RPMI8226 (cell line): ENCODE data around the gene MRTFA.
"Not testable (repeated sequence)": the region's sequence is repeated elsewhere in the genome, so short reads cannot be mapped to it uniquely, and the experiment has no call there.

Experiments used
- DNase-seq: peaks from one replicate; pipeline ENCODE4 v3.0.0-alpha.2; 2015

MRTFA gene

DNA sequence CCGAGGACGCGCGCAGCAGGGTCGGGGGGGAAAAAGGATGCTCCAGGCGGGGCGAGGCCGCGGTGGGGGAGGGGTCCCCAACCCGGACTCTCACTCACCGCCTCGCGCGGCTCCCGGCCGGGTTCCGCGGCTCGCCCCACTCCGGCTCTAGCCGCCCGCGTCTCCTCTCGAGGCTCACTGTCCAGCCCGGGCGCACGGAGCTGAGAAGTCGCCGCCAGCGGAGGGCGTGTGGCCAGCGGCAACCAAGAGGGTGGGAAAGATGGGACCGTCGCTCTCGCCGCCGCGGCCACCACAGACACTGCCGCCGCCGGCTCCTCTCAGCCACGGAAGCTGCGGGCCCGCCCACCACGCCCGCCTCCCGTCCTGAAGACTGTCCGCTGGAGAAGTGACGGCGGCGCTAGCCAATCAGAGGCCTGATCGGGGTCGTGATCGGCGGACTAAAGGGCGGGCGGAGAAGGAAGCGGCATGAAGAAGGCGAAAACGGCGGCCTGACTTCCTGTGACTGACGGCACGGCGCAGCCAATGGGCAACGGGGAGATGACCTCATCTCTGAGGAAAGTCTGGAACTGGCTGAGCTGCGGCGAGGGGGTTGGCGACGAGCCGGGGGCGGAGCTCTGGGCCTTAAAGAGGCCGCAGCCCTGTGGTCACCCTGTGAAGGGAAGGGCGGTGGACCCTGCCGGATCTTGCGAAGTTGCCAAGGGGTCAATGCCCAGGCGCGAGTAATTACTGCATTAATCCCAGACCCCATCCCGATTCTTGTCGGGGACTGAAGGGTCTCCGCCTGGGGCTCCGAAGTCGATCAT is at the start of gene MRTFA:
MRTFA (minus strand) TSS at position 340 of the 803 bp plus-strand sequence.
- DNase-seq = peak; percentile 100

DNA sequence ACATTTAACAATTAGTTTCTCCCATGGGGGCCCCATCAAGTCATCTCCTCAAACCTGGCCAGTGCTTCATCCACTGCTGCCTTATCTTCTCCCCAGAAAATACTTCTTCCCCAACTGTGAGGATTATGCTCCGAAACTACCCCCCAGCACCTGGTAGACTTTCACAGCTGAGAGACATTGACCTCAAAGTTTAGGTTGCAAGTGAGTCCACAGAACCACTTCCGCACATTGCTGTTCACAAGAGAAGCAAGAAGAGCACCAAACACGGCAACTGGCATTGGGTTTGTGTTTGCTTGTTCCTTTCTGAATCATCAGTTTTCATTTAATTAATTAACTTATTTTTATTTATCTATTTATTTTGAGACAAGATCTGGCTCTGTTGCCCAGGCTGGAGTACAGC is 48.9 kb upstream of the MRTFA start:
- DNase-seq = no peak

DNA sequence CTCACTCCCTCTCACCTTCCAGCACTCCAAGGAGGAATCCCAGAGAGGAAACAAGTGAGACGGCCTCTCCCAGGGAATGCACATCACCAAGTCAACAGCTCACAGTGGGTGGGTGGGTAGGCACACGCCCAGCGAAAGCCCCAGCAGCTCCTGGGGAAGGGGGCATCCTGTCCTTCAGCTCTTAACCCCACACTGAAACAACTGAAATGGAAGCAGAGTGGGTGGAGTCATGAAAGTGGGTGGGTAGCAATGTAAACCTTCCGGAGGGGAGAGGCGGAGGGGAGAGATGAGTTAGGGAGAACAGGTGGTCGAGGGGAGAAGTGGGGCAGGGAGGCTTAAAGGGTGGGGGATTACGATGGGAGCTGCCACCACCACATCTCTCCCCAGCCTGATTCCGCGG is 48.2 kb upstream of the MRTFA start:
- no peak for DNase-seq

DNA sequence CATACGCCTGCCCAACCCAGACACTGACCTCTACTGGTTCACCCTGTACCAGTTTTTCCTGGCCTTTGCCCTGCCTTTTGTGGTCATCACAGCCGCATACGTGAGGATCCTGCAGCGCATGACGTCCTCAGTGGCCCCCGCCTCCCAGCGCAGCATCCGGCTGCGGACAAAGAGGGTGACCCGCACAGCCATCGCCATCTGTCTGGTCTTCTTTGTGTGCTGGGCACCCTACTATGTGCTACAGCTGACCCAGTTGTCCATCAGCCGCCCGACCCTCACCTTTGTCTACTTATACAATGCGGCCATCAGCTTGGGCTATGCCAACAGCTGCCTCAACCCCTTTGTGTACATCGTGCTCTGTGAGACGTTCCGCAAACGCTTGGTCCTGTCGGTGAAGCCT is 44.9 kb upstream of the MRTFA start:
- no peak for DNase-seq

DNA sequence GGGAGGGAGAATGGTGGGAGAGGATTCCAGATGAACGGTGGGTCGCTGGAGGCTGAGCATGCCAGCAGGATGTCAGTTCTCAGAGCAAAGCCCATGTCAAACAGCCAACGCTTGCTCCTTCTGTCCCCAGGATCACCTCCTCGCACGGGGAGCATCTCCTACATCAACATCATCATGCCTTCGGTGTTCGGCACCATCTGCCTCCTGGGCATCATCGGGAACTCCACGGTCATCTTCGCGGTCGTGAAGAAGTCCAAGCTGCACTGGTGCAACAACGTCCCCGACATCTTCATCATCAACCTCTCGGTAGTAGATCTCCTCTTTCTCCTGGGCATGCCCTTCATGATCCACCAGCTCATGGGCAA is 44.3 kb upstream of the MRTFA start:
- DNase-seq = no peak

DNA sequence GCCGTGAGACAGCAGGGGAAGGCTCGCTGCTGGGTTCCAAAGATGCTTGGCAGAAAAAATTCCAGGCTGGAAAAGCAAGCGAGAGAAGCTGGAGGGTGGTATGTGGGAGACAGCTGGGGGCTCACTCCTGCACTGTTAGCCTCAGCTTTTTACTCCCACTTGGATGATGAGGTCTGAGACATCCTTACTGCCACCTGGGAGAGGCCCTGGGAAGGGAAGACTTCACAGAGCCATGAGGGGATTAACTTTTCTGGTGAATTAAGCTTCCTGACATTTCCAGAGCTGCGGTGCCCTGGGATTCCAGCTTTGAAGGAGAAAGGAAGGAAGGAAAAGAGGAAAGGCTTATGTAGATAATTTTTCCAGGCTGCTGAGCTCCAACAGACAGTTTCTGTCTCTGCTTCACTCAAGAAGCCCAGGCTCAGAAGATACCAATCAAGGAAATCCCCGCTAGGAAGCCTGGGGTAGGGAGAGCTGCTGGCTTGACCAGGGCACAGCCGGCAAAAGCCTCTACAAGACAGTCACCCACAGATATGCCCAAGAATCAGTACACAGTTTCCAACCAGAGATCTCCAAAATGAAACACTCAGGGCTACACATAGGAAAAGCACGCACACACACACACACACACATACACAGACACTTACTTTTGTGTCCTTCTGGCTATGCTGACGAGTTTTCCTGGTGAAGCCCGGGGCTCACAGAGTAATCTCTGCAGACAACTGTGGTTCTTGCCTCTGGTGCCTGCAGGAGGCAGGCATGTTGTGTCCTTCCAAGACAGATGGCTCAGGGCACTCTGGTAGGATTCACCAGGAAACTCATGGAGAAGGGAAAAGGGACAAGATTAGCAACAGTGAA is 43.7 kb upstream of the MRTFA start:
- no peak for DNase-seq

DNA sequence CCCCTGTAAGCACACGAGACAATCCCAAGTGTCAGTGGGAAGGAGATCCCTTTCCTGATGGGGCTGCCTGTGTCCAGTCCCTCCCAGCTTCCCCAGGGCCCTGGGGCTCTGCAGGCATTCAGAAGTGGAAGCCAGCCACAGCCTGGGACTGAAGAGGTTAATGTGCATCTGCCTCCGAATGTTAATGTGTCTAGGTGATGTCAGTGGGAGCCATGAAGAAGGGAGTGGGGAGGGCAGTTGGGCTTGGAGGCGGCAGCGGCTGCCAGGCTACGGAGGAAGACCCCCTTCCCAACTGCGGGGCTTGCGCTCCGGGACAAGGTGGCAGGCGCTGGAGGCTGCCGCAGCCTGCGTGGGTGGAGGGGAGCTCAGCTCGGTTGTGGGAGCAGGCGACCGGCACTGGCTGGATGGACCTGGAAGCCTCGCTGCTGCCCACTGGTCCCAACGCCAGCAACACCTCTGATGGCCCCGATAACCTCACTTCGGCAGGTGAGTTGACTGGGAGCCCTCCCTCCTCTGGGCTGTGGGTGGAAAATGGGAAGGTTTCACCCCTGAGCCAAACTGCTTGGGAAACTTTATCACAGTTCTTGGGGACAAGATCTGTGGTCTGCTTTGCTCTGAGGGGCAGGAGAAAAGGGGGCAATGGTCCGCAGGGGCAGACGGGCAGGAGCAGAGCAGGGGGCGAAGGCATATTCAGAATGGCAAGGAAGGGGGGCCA is 42.9 kb upstream of the MRTFA start, which contains the start of gene MCHR1:
MCHR1 (plus strand) TSS at position 236 of the 715 bp plus-strand sequence; CDS start at position 405, 169 bp downstream.
- DNase-seq = no peak

DNA sequence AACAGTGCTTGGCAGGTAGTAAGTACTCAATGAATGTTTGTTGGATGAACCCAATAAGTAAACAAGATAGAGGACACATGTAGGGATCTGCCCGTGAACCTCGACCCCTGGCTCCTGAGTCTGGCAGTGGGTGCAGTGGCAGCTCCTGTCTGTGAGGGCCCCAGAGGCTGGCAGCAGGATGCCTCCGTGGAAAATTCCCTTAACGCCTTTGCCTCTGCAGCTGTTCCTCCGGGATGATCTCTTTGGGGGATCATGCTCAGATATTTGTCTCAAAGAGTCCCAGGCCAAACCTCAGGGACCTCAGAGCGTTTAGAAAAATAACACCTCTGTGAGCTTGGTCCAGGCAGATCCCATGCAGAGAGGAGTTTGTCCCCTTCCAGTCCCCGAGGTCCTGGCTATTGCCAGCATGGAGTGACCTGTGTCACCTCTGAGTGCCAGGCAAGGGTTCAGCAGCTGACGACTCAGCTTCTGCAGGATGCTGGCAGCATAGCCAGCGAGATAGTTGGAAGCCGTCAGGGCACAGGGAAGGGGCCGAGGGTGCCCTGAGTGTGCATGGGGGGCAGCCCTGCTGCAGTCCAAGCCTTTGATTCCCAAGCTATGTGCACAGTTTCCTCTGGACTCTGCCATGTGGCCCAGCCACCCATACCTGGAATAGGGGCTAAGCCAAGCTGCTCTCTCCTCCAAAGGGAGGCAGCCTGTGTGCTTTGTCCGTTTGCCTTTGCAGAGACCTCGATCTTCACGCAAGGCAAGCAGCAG is 42.2 kb upstream of the MRTFA start:
- DNase-seq = no peak

DNA sequence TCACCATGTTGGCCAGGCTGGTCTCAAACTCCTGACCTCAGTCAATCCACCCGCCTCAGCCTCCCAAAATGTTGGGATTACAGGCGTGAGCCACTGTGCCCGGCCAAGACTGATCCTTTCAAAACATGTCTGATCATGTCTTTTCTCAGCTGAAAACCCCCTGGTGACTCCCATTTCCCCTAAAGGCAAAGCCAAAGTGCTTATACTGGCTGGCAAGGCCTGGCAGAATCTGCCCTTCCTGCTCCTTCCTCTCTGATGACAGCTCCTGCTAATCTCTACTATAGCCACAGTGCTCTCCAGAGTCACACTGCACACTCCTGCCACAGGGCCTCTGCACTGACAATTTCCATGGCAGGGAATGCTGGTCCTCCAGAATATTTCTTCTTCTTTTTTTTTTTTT is 40.1 kb upstream of the MRTFA start:
- DNase-seq = no peak

DNA sequence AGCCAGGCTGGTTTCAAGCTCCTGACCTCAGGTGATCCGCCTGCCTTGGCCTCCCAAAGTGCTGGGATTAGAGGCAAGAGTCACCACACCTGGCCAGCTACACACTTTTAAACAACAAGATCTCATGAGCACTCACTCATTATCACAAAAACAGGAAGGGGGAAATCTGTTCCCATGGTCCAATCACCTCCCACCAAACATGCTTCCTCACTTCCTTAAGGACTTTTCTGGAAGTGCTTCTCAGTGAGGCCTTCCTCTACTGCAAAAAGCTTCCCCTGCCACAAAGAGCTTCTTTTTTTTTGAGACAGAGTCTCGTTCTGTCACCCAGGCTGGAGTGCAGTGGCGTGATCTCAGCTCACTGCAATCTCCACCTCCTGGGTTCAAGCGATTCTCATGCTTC is 39.6 kb upstream of the MRTFA start:
- not testable (repeated sequence) for DNase-seq

DNA sequence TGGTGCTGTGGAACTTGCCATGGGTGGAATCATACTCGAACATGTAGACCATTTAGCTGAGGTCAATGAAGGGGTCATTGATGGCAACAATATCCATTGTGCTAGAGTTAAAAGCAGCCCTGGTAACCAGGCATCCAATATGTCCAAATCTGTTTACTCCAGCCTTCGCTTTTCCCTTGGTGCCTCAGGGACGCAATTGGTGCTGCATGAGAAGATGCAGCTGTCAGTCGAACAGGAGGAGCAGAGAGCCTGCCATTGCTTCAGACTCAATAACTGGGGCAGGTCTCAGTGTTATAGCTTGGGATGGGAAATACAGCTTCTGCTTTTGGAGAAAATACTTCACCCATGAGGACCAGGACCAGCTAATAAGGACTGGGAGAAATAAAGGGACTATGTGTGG is 37.8 kb upstream of the MRTFA start:
- DNase-seq = no peak

DNA sequence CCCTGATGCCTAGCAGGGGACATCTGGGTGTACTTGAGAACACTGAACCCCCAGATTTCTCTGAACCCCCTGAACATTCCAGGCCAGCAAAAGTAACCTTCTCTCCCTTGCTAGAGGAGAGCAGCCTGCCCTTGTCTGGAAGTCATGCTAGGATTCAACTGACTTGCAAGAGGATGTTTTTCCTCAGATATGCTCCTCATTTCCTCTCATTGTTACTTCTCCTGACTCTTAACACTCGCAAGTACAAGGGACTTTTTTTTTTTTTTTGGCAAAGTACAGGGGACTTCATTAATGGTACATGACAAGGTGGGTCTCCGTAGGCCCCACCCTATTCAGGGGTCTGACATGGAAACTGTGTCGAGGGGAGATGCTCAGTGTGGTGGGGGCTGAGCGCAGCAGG is 36.5 kb upstream of the MRTFA start:
- no peak for DNase-seq

DNA sequence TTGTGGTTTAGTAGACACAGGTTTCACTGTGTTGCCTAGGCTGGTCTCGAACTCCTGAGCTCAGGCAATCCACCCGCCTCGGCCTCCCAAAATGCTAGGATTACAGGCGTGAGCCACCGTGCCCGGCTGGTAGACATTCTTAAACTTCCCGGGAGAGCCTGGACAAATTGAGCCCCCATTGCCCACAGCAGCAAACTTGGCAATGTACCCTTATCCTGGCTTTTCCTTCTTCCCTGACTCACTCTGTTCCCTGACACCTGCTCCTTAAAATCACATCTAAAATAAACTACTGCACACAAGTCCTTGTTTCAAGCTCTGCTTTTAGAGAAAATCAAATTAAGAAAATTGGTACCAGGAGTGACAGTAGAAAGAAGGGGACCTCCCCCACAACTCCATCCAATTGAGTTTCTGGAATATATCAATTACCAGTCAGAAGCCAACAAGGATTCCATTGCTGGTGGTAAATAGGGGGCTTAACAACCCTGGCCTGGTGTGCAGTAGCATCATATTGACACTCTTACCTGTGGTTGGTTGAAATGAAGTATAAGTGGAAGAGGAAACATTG is 35.4 kb upstream of the MRTFA start:
- DNase-seq = no peak

DNA sequence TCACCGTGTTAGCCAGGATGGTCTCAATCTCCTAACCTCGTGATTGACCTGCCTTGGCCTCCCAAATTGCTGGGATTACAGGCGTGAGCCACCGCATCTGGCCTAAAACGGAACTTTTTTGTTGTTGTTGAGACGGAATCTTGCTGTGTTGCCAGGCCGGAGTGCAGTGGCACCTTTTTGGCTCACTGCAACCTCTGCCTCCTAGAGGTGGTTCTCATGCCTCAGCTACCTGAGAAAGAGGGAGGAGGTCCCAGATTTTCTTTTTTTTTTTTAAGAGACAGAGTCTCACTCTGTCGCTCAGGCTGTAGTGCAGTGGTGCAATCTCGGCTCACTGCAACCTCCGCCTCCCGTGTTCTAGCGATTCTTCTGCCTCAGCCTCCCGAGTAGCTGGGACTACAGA is 34.9 kb upstream of the MRTFA start:
- DNase-seq = no peak

DNA sequence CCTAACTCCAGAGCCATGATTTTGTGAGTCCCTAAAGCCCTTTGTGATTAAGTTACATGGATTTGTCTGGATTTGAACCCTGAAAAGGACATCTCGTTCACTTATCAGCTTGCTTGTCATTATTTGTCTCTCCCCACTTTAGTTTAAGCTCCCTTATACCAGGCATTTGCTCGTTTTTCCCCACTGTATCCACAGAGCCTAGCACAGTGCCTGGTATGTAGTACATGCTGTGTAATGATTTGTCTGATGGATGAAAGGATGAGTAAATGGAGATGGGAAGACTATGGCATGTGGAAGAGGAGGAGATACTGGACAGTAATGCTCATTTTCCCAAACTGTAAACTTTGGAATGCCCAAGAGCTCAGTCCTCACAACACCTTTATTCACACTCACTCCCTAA is 33.5 kb upstream of the MRTFA start:
- DNase-seq = no peak

DNA sequence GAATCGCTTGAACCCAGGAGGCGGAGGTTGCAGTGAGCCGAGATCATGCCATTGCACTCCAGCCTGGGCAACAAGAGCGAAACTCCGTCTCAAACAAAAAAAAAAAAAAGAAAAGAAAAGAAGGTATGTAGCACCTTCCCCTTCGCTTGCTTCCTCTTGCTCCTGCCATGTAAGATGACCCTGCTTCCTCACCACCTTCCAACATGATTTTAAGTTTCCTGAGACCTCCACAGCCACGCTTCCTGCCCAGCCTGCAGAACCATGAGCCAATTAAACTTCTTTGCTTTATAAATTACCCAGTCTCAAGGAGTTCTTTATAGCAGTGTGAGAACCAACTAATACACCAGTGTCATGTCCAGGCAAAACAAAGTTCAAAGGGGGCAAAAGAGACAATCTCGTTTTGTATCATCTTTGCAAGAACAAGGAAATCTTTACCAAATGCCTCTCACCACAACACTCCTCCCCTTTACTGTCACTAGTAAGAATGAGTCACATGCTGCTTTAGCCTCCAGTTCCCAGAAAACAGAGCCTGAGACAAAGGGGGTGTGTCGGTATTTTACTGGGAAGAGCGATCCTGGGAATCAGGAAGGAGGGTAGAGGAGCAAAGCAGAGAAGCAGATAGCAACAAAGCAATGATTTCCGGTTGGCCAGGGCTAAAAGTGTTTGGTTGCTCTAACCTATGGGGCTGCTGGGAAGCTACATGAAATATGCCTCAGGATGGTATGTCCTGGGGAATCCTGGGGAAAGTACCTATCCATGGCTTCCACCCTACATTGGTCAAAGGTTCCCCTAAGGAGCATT is 32.3 kb upstream of the MRTFA start:
- DNase-seq = no peak

DNA sequence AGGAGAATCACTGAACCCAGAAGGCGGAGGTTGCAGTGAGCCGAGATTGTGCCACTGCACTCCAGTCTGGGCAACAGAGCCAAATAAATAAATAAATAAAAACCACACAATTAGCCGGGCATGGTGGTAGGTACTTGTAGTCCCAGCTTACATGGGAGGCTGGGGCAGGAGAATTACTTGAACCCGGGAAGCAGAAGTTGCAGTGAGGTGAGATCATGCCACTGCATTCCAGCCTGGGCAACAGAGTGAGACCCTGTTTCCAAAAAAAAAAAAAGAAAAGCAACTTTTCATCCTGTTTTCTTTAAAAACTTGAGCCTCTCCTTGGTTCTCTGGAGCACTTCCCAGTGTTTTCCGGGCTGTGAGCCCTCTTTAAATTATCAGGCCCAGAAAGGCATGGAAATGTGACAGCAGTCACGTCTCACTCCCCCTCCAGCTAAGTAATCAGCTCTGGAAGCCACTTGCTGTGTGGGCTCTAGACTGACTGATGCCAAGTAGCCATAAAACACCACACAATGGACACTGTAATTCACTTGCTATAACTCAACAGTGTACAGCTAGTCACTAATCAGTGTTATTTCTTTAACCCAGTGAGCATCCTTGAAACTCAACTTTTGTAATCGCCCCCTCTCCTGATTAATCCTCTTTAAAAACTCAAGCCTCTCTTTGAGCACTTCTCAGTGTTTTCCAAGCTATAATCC is 29.8 kb upstream of the MRTFA start:
- no peak for DNase-seq

DNA sequence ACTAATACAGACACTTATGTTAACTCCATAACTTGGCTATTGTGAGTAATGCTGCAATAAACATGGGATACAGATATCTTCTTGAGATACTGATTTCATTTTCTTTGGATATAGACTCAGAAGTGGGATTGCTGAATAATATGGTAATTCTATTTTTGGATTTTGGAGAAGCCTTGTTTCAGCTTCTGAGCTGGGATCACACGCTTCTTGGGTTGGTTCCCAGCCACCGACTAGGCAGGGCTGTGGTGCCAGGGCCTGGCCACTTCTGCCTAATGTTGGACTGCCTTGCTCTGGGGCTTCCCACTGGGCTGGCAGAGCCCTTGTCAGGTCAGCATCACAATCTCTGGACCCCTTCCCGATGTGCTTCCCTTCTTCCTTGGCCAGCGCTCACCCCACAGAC is 28.8 kb upstream of the MRTFA start:
- no peak for DNase-seq

DNA sequence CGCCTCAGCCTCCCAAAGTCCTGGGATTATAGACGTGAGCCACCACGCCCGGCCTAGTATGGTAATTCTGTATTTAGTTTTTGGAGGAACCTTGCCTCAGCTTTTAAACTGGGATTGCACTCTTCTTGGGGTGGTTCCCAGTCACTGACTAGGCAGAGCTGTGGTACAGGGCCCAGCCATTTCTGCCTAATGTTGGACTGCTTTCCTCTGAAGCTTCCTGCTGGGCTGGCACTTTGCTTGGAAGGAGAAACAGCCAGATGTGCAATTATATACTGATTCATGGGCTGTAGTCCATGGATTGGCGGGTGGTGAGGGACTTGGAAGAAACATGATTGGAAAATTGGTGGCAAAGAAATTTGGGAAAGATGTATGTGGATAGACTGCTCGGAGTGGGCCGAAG is 25.2 kb upstream of the MRTFA start:
- DNase-seq = no peak

DNA sequence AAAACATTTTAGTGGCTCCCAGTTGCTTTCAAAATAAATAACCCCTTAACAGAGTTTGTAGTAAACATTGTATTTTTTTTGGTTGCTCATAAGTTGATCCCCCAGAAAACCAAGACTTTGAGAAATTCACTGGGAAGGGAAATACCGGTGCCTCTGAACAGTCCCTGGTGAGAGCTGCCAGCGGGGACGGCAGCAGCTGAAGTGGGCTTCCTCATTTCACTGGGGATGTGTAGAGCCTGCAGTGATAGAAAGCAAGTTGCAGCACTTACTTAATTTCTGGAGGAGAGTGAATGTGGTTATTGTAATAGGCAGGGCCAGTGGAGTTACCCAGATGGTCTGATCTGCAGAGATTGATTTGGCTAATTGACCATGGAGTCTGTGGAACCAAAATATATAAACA is 24.2 kb upstream of the MRTFA start:
- DNase-seq = no peak

DNA sequence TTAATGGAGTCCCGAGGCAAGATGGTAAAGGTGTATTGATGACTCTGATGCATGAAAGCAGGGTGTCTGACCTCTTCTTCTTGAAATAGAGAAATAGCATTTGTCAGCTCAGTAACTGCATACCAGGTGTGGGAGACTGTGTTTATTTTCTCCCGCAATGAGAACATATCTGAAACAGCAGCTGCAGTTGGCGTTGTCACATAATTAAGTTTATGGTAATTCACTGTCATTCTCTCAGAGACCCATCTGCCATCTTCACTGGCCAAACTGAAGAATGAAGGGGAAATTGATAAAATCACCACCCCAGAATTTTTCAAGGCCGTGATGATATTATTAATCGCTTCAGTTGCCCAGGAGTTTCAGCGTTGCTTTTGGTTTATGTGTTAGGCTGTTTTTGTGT is 22.6 kb upstream of the MRTFA start:
- no peak for DNase-seq
